Measurements from ENCODE around the gene ALDH16A1. TPM values are rescaled to one million over a fixed set of nuclear protein-coding genes. Genes with fewer than 3 reads are reported as not detected.
A peak's percentile ranks its signal among the peaks of the same experiment; 100 is the strongest.

The ALDH16A1 gene
- total and polyA plus RNA-seq, 10 of the 15 experiments (the other 5 are each of a cell fraction or from before 2014, with no cell fraction given) = 1.7 to 49.3 (median 18.1) TPM

DNA sequence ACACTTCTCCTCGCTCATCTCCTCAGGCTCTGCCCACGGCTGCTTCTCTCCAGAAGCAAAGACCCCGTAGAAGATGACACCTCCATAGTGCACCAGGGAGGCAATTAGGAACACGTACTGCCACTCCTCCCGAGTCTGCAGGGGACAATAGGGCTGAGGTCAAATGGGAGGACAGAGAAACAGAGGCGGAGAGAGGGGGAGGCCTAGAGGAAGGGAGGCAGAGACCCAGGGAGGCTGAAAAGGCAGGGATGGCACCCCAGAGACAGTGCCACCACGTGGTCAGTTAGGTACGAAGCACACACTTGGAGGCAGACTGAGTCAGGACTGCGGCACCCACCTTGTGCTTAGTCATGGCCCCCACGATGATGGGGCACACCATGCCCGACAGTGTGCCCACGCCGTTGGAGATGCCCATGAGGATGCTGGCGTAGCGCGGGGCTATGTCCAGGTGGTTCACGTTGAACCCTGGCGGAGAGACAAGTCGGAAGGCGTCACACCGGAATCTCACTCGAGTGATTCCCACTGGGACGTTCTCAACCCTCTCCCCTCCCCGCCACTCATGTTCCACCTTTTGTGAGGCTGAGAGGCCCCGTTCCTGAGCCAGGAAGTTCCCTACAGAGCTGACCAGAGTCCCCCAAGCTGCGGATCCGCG lies 22.2 kb upstream of the ALDH16A1 start:
- H3K9ac ChIP-seq (ENCODE audit: control insufficient read depth, insufficient read depth, low read length) = no peak overlapping the region
- ChIA-PET POLR2A (no interaction called here), CTCF (interaction anchor here (1.0 to 1.9 kb wide), 6 partner anchors 9 to 97 kb away, joined by 3 to 6 read pairs (median 4); no protein-coding TSS in a partner anchor), RAD21 (ENCODE audit: unreplicated experiment) (interaction anchor here (1.2 kb wide), 1 partner anchor 27 kb away, joined by 3 read pairs; no protein-coding TSS in a partner anchor), SMC1A (ENCODE audit: uncharacterized antibody, unreplicated experiment) (interaction anchor here (1.2 to 1.3 kb wide), 2 partner anchors 14 to 39 kb away, joined by 3 read pairs; no protein-coding TSS in a partner anchor)
- no peak overlapping the region for H3K4me2 ChIP-seq (ENCODE audit: control insufficient read depth, insufficient read depth)
- FAIRE-seq (no peak), ATAC-seq (peak; percentile 66), DNase-seq (ENCODE audit: low read depth, low spot score) (no peak)
- no peaks in the 10 kb centered on the region for H3K9me3 ChIP-seq (replicated peaks; ENCODE audit: control insufficient read depth, insufficient read depth, low read length)
- in situ Hi-C loops (cut with MboI) = no loop called here
- no peaks in the 10 kb centered on the region; the same call in 1 of the 2 replicates for H3K4me1 ChIP-seq (ENCODE audit: control insufficient read depth, insufficient read depth, low read length)
- intact Hi-C loops (cut with micrococcal nuclease; ENCODE audit: unreplicated experiment) = loop anchor here (1.0 kb wide), 1 partner anchor 39 kb away; no protein-coding TSS in a partner anchor
- 48% methylated on average over 24 of the region's 28 CpGs for WGBS (ENCODE audit: insufficient coverage, insufficient replicate concordance, low lambda C conversion rate, missing lambda C conversion rate)
- no peak overlapping the region for H3K4me3 ChIP-seq
- BruUV-seq (replicated peaks) = no TSS peak
- H4K20me1 ChIP-seq (ENCODE audit: control insufficient read depth, insufficient read depth) = no peaks in the 10 kb centered on the region
- no peak overlapping the region for H2AFZ ChIP-seq (ENCODE audit: control insufficient read depth, low read depth, low read length)
- H3K27ac ChIP-seq (ENCODE audit: control insufficient read depth, insufficient read depth) = no peak overlapping the region
- no peaks in the 10 kb centered on the region for H3K79me2 ChIP-seq (ENCODE audit: control insufficient read depth, insufficient read depth, low read length)
- H3K36me3 ChIP-seq (ENCODE audit: control insufficient read depth in 2 of 2, insufficient read depth in 2 of 2, low read length in 1 of 2) = no peaks in the 10 kb centered on the region
- H3K27me3 ChIP-seq (replicated peaks in 1 of 2; ENCODE audit: control insufficient read depth in 2 of 2, insufficient read depth in 2 of 2, low read length in 1 of 2) = peaks cover 8 to 18% of the 10 kb centered on the region in 2 experiments
- TF ChIP-seq RAD21 (IDR thresholded peaks at IDR 0.05; ENCODE audit: insufficient read depth, low read depth, low read length) (0 out of 2 replicates have a peak, but pooled peaks have one; percentile 22), SMC3 (IDR thresholded peaks at IDR 0.05; ENCODE audit: borderline replicate concordance, low read length) (peak; percentile 44; the same call in 1 of the 2 replicates), BCL11A (IDR thresholded peaks at IDR 0.05; ENCODE audit: low read depth, low read length) (no peak), NFXL1 (IDR thresholded peaks at IDR 0.05; ENCODE audit: borderline replicate concordance) (no peak), CTCF (IDR thresholded peaks at IDR 0.05 in 2 of 3, conservative IDR thresholded peaks at IDR 0.05 in 1 of 3; ENCODE audit: control insufficient read depth in 2 of 3, extremely low read depth in 1 of 3, insufficient read depth in 1 of 3, low read depth in 3 of 3, low read length in 3 of 3) (peak; percentile 36 to 45 (median 39); a peak in 5 of 6 replicates)

Measured in GM12878 (cell line).